Left ventricle myocardium inferior (tissue), 1 donor: Measurements from ENCODE around the gene CD109. TPM values are rescaled to one million over a fixed set of nuclear protein-coding genes. Genes with fewer than 3 reads are reported as not detected.

Source experiments
- DNase-seq: peaks from one replicate; pipeline ENCODE4 v3.0.0-alpha.2; 2020
- H3K27ac ChIP-seq: fragments of 200-600 bp; replicated peaks from 2 replicates; pipeline ENCODE4 v1.8.0; 2021
- H3K27me3 ChIP-seq: fragments of 200-600 bp; 2 replicates; pipeline ENCODE4 v1.8.0; 2021; ENCODE audit warnings: low read depth
- H3K36me3 ChIP-seq: fragments of 200-600 bp; 2 replicates; pipeline ENCODE4 v1.8.0; 2021
- H3K4me1 ChIP-seq: fragments of 200-600 bp; 2 replicates; pipeline ENCODE4 v1.8.0; 2021
- H3K4me3 ChIP-seq: fragments of 200-600 bp; 2 replicates; pipeline ENCODE4 v1.8.0; 2021; ENCODE audit warnings: mild to moderate bottlenecking, moderate library complexity
- H3K9me3 ChIP-seq: fragments of 200-600 bp; replicated peaks from 2 replicates; pipeline ENCODE4 v1.8.0; 2021
- intact Hi-C: fragments of 100-400 bp; cut with micrococcal nuclease; formaldehyde crosslinking; loops from one replicate; pipeline ENCODE4 v1.11.0; 2022
- total RNA-seq: library from RNA; stranded (reverse); fragmentation: NEBNext Ultra II Directional; extraction: Animal tissue kit (Norgen Biotek cat#: 25700); gene quantifications from one replicate; pipeline ENCODE4 v1.2.1, GENCODE V29; 2021
- TF ChIP-seq, protein P1 (sequence below): fragments of 200-600 bp; IDR thresholded peaks from 2 replicates; pipeline ENCODE4 v1.8.0; 2021; ENCODE audit warnings: antibody characterized with exemption, mild to moderate bottlenecking, borderline replicate concordance
- donor health status: DM: no; HTN: yes; CAD: no; lungs with severe emphysema.

Gene CD109
- total RNA-seq, 1 donor from 2014 or later = 9.1 TPM

DNA sequence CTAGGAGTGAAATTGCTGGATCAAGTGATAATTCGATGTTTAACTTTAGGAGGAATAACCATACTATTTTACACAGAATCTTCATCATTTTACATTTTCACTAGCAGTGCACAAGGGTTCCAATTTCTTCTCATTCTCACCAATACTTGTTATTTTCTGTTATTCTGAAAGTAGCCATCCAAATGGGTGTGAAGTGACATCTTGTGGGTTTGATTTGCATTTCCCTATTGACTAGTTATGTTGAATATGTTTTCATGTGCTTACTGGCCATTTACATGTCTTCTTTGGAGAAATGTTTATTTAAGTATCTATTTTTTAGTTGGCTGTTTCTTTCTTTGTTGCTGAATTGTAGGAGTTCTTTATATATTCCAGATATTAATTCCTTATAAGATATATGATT is 164.3 kb downstream of the CD109 start:
- no peak overlapping the region for H3K27ac ChIP-seq
- H3K4me1 ChIP-seq = peaks cover 2% of the 10 kb centered on the region
- H3K9me3 ChIP-seq = no peaks in the 10 kb centered on the region
- no peaks in the 10 kb centered on the region for H3K27me3 ChIP-seq
- intact Hi-C loops = no loop called here
- no peak overlapping the region for H3K4me3 ChIP-seq
- TF ChIP-seq, protein P1, sequence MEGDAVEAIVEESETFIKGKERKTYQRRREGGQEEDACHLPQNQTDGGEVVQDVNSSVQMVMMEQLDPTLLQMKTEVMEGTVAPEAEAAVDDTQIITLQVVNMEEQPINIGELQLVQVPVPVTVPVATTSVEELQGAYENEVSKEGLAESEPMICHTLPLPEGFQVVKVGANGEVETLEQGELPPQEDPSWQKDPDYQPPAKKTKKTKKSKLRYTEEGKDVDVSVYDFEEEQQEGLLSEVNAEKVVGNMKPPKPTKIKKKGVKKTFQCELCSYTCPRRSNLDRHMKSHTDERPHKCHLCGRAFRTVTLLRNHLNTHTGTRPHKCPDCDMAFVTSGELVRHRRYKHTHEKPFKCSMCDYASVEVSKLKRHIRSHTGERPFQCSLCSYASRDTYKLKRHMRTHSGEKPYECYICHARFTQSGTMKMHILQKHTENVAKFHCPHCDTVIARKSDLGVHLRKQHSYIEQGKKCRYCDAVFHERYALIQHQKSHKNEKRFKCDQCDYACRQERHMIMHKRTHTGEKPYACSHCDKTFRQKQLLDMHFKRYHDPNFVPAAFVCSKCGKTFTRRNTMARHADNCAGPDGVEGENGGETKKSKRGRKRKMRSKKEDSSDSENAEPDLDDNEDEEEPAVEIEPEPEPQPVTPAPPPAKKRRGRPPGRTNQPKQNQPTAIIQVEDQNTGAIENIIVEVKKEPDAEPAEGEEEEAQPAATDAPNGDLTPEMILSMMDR = no peak
- DNase-seq = no peak
- H3K36me3 ChIP-seq = no peaks in the 10 kb centered on the region

DNA sequence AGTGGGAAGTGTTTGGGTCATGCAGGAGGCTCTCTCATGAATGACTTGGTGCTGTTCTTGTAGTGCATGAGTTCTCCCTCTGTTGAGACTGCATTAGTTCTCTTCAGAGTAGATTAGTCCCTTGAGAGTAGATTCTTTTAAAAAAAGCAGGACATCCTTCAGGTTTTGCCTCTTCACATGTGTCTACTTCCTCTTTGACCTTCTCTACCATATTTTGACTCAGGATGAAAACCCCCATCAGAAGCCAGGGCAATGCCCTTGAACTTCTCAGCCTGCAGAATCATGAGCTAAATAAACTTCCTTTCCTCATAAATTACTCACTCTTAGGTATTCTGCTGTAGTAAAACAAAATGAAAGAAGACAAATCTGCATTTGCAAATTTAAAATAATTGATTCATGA is 170.3 kb downstream of the CD109 start:
- Histone ChIP-seq H3K36me3 (no peaks in the 10 kb centered on the region), H3K4me3 (no peak overlapping the region), H3K9me3 (no peaks in the 10 kb centered on the region), H3K27me3 (no peaks in the 10 kb centered on the region), H3K27ac (no peak overlapping the region), H3K4me1 (no peaks in the 10 kb centered on the region)
- intact Hi-C loops = no loop called here
- TF ChIP-seq, protein P1 = no peak
- DNase-seq = no peak

DNA sequence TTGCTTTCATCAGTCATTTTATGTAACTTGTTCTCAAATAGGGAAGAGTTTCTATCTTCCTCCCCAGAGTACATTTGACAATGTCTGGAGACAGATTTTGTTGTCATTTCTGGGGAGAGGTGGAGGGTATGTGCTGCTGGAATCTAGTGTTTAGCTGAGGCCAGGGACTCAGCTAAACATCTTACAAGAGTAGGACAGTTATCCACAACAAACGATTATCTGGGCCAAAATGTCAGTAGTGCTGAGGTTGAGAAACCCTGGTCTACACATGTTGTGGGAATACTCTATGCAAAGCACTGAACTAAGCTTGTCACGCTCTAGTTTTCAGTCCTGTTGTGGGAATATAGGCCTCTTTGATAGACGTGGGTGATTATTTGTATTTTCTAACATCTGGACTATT is 171.4 kb downstream of the CD109 start:
- no peaks in the 10 kb centered on the region for H3K4me1 ChIP-seq
- TF ChIP-seq, protein P1 = no peak
- no peak overlapping the region for H3K27ac ChIP-seq
- intact Hi-C loops = no loop called here
- H3K9me3 ChIP-seq = no peaks in the 10 kb centered on the region
- H3K27me3 ChIP-seq = no peaks in the 10 kb centered on the region
- H3K36me3 ChIP-seq = no peaks in the 10 kb centered on the region
- H3K4me3 ChIP-seq = no peak overlapping the region
- no peak for DNase-seq

DNA sequence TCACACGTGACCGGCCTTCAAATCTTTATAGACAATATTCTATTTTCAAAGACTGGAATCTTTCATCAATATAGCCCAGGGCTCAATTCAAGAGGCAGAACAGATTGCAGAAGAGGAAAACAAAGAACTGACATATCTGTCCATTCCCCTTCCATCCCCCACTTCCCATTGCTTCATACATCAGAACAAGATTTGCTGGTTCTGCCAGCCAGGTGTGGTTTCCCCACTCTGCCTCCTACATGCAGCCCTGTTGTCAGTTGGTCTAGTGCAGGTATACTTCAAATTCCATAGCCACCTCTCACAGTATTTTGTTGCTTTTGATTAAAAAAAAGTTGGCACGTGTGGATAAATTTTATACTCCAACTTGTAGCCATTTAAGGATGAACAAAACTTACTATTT is 174.9 kb downstream of the CD109 start:
- TF ChIP-seq, protein P1 = no peak
- no peaks in the 10 kb centered on the region for H3K36me3 ChIP-seq
- no peaks in the 10 kb centered on the region for H3K4me1 ChIP-seq
- H3K4me3 ChIP-seq = no peak overlapping the region
- intact Hi-C loops = no loop called here
- H3K27ac ChIP-seq = no peak overlapping the region
- DNase-seq = no peak
- H3K27me3 ChIP-seq = no peaks in the 10 kb centered on the region
- H3K9me3 ChIP-seq = no peaks in the 10 kb centered on the region

DNA sequence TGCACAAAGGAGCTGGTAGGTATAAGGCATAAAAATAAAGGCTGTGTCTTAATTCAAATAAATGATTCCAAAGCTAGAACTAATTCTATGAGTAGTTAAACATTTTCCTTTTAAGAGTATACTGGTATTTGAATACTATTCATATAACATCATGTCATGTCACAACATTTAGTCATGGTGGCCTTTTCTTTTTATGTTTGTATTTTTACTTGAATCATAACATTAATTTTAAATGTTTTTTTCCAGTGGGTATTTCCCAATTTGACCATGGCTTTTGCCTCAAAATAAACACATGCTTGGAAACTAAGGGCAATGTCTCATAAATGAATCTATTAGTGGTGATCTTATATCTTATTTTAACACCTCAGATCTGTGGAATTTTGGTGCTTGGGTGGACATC is 177.1 kb downstream of the CD109 start:
- Histone ChIP-seq H3K36me3 (no peaks in the 10 kb centered on the region), H3K4me1 (no peaks in the 10 kb centered on the region), H3K27ac (no peak overlapping the region), H3K4me3 (no peak overlapping the region), H3K27me3 (no peaks in the 10 kb centered on the region), H3K9me3 (no peaks in the 10 kb centered on the region)
- TF ChIP-seq, protein P1 = no peak
- intact Hi-C loops = no loop called here
- no peak for DNase-seq

Other genes starting within 250 kb of the CD109 start
- gene CGAS, start 243.9 kb upstream of the CD109 start, total RNA-seq = 0.96 TPM
- gene MTO1, start 234.5 kb upstream of the CD109 start, total RNA-seq = 30.4 TPM
- gene EEF1A1, start 175.2 kb upstream of the CD109 start, total RNA-seq = 1,882 TPM
- gene SLC17A5, start 42.2 kb upstream of the CD109 start, total RNA-seq = 5.3 TPM